AG10803 (cell line): ENCODE measurements around the gene BEST1.
"Not testable (repeated sequence)": the region's sequence is repeated elsewhere in the genome, so short reads cannot be mapped to it uniquely, and the experiment has no call there.

Experiments used
- DNase-seq: peaks from one replicate; pipeline ENCODE4 v3.0.0; 2010; ENCODE audit warnings: low read depth
- H3K4me3 ChIP-seq: 2 replicates; pipeline ENCODE4 v1.5.1; 2011; ENCODE audit warnings: mild to moderate bottlenecking, low read length, control low read depth
- TF ChIP-seq, protein P1 (sequence below): conservative IDR thresholded peaks from 2 replicates; pipeline ENCODE4 v1.5.1; 2011; ENCODE audit warnings: mild to moderate bottlenecking, low read length, control low read depth, inconsistent platforms

The BEST1 gene

DNA sequence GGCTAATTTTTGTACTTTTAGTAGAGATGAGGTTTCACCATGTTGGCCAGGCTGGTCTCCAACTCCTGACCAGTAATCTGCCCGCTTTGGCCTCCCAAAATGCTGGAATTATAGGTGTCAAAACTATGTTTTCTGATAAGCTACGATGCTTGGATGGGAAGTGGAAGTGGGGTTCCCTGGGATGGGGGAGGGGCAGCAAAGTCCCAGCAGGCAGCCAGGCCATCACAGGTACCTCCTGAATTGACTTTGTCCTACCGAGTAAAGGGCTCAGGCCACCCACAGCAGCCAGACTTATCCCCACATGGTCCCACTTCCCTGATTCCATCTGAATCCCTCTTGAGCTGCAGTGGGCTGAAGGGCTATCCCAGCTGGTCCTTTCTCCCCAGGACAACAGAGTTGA, 10.4 kb downstream of the BEST1 start:
- no peak overlapping the region for H3K4me3 ChIP-seq
- DNase-seq = no peak
- TF ChIP-seq, protein P1, sequence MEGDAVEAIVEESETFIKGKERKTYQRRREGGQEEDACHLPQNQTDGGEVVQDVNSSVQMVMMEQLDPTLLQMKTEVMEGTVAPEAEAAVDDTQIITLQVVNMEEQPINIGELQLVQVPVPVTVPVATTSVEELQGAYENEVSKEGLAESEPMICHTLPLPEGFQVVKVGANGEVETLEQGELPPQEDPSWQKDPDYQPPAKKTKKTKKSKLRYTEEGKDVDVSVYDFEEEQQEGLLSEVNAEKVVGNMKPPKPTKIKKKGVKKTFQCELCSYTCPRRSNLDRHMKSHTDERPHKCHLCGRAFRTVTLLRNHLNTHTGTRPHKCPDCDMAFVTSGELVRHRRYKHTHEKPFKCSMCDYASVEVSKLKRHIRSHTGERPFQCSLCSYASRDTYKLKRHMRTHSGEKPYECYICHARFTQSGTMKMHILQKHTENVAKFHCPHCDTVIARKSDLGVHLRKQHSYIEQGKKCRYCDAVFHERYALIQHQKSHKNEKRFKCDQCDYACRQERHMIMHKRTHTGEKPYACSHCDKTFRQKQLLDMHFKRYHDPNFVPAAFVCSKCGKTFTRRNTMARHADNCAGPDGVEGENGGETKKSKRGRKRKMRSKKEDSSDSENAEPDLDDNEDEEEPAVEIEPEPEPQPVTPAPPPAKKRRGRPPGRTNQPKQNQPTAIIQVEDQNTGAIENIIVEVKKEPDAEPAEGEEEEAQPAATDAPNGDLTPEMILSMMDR = no peak

DNA sequence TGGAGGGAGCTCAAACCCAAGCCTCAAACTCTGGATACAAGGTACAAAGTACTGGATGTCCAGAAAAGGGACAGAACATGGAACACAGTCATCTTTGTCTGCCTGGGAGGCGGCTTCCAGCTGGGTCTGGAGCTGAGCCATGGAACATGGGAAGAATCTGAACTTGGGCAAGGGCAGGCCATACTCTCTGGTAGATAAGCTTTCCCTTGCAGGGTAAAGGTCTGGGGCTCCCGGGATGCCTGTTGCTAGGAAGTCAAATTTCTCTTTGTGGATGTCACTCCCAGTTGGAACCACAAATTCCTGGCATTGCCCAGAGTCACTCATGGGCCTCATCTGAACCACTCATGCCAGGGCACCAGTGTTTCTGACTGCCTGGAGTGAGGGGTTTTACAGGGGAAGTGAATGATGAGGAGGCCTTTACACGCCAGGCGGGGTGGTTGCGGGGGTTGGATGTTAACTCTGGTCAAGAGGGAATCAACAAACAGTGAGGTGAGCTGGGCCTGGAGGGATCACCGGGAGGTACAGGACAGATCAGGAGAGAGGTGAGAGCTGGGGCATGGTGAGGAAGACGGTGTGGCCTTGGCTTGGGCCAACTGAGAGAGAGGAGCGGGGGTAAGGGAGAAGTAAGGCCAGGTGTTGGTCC, 11.5 kb downstream of the BEST1 start:
- peak; percentile 73 for DNase-seq
- no peak overlapping the region for H3K4me3 ChIP-seq
- TF ChIP-seq, protein P1 = no peak

DNA sequence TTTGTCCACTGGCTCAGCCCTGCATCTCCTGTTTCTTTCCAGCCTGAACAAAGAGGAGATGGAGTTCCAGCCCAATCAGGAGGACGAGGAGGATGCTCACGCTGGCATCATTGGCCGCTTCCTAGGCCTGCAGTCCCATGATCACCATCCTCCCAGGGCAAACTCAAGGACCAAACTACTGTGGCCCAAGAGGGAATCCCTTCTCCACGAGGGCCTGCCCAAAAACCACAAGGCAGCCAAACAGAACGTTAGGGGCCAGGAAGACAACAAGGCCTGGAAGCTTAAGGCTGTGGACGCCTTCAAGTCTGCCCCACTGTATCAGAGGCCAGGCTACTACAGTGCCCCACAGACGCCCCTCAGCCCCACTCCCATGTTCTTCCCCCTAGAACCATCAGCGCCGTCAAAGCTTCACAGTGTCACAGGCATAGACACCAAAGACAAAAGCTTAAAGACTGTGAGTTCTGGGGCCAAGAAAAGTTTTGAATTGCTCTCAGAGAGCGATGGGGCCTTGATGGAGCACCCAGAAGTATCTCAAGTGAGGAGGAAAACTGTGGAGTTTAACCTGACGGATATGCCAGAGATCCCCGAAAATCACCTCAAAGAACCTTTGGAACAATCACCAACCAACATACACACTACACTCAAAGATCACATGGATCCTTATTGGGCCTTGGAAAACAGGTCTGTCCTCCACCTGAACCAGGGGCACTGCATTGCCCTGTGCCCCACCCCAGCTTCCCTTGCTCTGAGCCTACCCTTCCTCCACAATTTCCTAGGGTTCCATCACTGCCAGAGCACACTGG, 12.3 kb downstream of the BEST1 start:
- TF ChIP-seq, protein P1 = no peak
- H3K4me3 ChIP-seq = no peak overlapping the region
- DNase-seq = peak; percentile 56

DNA sequence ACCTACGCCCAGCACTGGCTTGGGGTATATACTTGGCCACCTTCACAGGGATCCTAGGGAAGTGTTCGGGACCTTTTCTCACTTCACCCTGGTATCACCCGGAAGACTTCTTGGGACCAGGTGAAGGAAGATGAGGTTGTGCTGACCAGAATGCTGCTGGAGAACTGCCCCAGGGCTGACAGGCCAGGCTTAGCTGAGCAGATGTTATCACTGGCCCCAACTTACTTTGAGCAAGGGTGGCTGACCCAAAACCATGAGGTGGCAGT, 12.8 kb downstream of the BEST1 start:
- TF ChIP-seq, protein P1 = no peak
- no peak overlapping the region for H3K4me3 ChIP-seq
- no peak for DNase-seq

DNA sequence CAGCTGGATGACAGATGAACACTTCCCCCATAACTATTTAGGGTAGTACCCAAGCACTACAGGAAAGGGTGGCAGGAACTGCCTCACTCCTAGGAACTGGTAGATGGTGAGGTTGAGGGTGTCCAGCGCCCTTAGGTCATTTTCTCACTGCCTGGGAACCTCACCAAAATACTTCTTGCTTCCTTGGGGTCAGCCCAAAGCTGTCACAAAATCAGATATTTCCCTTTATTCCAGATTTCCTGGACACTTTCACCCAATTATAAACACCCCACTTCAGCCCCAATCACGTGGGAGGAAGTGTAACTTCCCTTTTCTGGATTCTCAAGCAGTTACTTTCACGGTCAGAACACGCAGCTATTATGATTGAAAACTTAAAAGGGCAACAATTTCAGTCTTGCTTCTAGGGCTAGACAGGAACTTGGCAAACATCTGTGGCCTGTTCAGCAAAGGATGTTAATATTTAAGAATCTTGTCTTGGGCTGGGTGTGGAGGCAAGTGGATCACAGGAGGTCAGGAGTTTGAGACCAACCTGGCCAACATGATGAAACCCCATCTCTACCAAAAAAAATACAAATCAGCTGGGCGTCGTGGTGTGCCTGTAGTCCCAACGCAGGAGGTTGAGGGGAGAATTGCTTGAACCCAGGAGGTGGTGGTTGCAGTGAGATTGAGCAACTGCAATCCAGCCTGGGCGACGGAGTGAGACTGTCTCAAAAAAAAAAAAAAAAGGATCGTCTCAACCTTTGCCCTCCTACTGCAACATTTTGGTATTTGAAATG, 13.3 kb downstream of the BEST1 start:
- H3K4me3 ChIP-seq = peak overlapping the region; percentile 83
- TF ChIP-seq, protein P1 = no peak
- DNase-seq = peak; percentile 83

DNA sequence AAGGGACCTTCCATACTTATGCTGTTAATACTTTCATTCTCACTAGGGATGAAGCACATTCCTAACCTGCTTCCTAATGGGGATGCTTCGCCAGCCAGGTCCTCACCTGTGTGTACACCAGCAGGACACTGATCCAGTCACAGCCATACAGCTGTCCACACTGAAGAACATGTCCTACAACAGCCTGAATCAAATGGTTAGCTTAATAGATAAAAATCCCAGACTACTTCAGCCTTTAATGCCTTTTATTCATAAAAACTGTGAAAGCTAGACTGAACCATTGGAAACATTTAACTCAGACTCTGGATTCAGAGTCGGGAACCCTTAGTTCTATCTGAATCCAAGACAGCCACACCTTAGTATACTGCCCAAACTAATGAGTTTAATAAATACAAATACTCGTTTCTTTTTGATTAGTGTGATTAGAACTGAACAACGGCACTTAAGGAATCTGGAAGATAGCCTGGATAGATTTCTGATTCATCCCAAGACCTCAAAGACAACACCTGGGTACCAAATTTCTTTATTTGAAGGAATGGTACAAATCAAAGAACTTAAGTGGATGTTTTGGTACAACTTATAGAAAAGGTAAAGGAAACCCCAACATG, 14.0 kb downstream of the BEST1 start:
- TF ChIP-seq, protein P1 = no peak
- no peak for DNase-seq
- peak overlapping the region; percentile 83 for H3K4me3 ChIP-seq

DNA sequence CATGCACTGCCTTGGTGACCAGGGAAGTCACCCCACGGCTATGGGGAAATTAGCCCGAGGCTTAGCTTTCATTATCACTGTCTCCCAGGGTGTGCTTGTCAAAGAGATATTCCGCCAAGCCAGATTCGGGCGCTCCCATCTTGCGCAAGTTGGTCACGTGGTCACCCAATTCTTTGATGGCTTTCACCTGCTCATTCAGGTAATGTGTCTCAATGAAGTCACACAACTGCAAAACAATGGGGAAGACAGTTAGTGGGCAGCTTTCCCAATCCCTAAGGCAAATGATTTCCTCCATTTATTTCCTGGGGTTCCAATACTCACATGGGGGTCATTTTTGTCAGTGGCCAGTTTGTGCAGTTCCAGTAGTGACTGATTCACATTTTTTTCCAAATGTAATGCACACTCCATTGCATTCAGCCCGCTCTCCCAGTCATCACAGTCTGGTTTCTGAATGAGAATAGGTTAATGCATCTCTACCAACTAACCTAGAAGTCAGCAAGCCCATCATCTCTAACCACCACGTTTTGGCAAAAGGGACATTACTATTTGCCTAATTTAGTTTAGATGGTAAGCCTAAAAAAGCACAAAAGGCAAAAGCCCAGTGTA, 14.6 kb downstream of the BEST1 start:
- peak overlapping the region; percentile 83 for H3K4me3 ChIP-seq

More for the DNA sequence above, 14.6 kb downstream of the BEST1 start:
- not testable (repeated sequence) for DNase-seq
